CD4-positive, alpha-beta memory T cell (primary cell): ENCODE results near the gene BAHCC1. TPM values are rescaled to one million over a fixed set of nuclear protein-coding genes. Genes with fewer than 3 reads are reported as not detected.

ENCODE experiments used
- CTCF ChIA-PET: fragments of 350-600 bp; sonication (Branson Sonifier 250); formaldehyde crosslinking; loops from one replicate; lab custom pipeline; 2021; ENCODE audit warnings: inconsistent platforms; ENCODE audit not compliant: partially characterized antibody; lab: Charles Lee
- POLR2A ChIA-PET: fragments of 350-600 bp; sonication (Branson Sonifier 250); formaldehyde crosslinking; loops from one replicate; lab custom pipeline; 2021; ENCODE audit not compliant: partially characterized antibody; lab: Charles Lee
- DNase-seq, 5 donors: peaks; one replicate each; pipeline versions ENCODE4 v3.0.0 to v3.0.0-alpha.2; 2020 to 2022; ENCODE audit warnings: mixed read lengths in 1 of 5
- H3K27ac ChIP-seq: one replicate; pipeline ENCODE4 v1.7.0; 2013; ENCODE audit warnings: low read depth, low read length
- H3K27me3 ChIP-seq: 2 replicates; pipeline ENCODE4 v1.7.0; 2013; ENCODE audit warnings: mild to moderate bottlenecking, low read length, moderate library complexity; ENCODE audit not compliant: insufficient read depth
- H3K36me3 ChIP-seq: 2 replicates; pipeline ENCODE4 v1.7.0; 2013; ENCODE audit warnings: mild to moderate bottlenecking, low read length, moderate library complexity; ENCODE audit not compliant: insufficient read depth
- H3K4me1 ChIP-seq: 2 replicates; pipeline ENCODE4 v1.7.0; 2013; ENCODE audit warnings: mild to moderate bottlenecking, low read length, moderate library complexity; ENCODE audit not compliant: insufficient read depth
- H3K4me3 ChIP-seq, 2 donors: one replicate each; pipeline ENCODE4 v1.7.0; 2013; ENCODE audit warnings: low read length in 2 of 2, mild to moderate bottlenecking in 1 of 2
- H3K9me3 ChIP-seq, 2 donors: one replicate each; pipeline ENCODE4 v1.7.0; 2013; ENCODE audit warnings: low read length in 2 of 2, control low read depth in 1 of 2; ENCODE audit not compliant: control insufficient read depth in 1 of 2
- H3K27ac Mint-ChIP-seq, 7 donors: one replicate each; pipeline ENCODE4 v1.8.0; 2020 to 2021; ENCODE audit warnings: mixed read lengths in 7 of 7, mild to moderate bottlenecking in 6 of 7, inconsistent platforms in 3 of 7, moderate library complexity in 3 of 7
- H3K27me3 Mint-ChIP-seq, 2 donors: one replicate each; pipeline ENCODE4 v1.8.0; 2020 to 2021; ENCODE audit warnings: mixed read lengths in 2 of 2
- H3K36me3 Mint-ChIP-seq, 2 donors: one replicate each; pipeline ENCODE4 v1.8.0; 2020 to 2021; ENCODE audit warnings: mixed read lengths in 2 of 2, inconsistent platforms in 1 of 2, mild to moderate bottlenecking in 1 of 2
- H3K4me1 Mint-ChIP-seq, 4 donors: one replicate each; pipeline ENCODE4 v1.8.0; 2020 to 2021; ENCODE audit warnings: mixed read lengths in 4 of 4, mild to moderate bottlenecking in 1 of 4
- H3K4me3 Mint-ChIP-seq, 8 donors: one replicate each; pipeline ENCODE4 v1.8.0; 2020 to 2021; ENCODE audit warnings: mixed read lengths in 8 of 8, mild to moderate bottlenecking in 7 of 8, moderate library complexity in 6 of 8, inconsistent platforms in 3 of 8
- H3K9me3 Mint-ChIP-seq, 8 donors: one replicate each; pipeline ENCODE4 v1.8.0; 2020 to 2021; ENCODE audit warnings: mixed read lengths in 8 of 8, mild to moderate bottlenecking in 5 of 8, inconsistent platforms in 3 of 8, moderate library complexity in 1 of 8
- intact Hi-C: fragments of 100-400 bp; cut with micrococcal nuclease; formaldehyde crosslinking; loops from one replicate; pipeline ENCODE4 v1.15.1; 2023
- polyA plus RNA-seq, 2 donors: library from polyadenylated mRNA; unstranded; fragments of 300-500 nt; fragmentation: Illumina TruSeq; gene quantifications; one replicate each; pipeline ENCODE4 v1.2.3, GENCODE V29; 2021
- total RNA-seq, 2 experiments: library from RNA; stranded (reverse); gene quantifications; one replicate each; pipeline ENCODE4 v1.2.3, GENCODE V29; 2021

The BAHCC1 gene
- total and polyA plus RNA-seq, 4 experiments from 2014 or later, result not detected

- Mint-ChIP-seq H3K9me3 (no peaks in the 10 kb centered on the region), H3K27ac (no peak overlapping the region), H3K27me3 (peaks cover 27 to 37% of the 10 kb centered on the region in 2 donors), H3K4me1 (peaks cover 6 to 18% (median 15%) of the 10 kb centered on the region in 4 donors), H3K36me3 (no peaks in the 10 kb centered on the region), H3K4me3 (peak overlapping the region in 2 of 8 donors; percentile 46 to 68)
- Histone ChIP-seq H3K9me3 (no peaks in the 10 kb centered on the region), H3K27me3 (no peaks in the 10 kb centered on the region), H3K4me3 (no peak overlapping the region), H3K27ac (no peak overlapping the region), H3K4me1 (peaks cover 18% of the 10 kb centered on the region), H3K36me3 (no peaks in the 10 kb centered on the region)
- intact Hi-C loops, result no loop called here
- POLR2A ChIA-PET, result no interaction called here
- no peak for DNase-seq
- CTCF ChIA-PET, result no interaction called here
These were observed 30.7 kb upstream of the BAHCC1 start for GRCh38 chr17:81364278-81365147.

GRCh38 chr17:81365148-81365600, 30.1 kb upstream of the BAHCC1 start:
- peaks cover 18% of the 10 kb centered on the region for H3K4me1 ChIP-seq
- no peak overlapping the region for H3K4me3 ChIP-seq
- POLR2A ChIA-PET, result no interaction called here
- intact Hi-C loops, result no loop called here
- H3K36me3 Mint-ChIP-seq, result no peaks in the 10 kb centered on the region
- no peaks in the 10 kb centered on the region for H3K27me3 ChIP-seq
- DNase-seq, result no peak
- no peaks in the 10 kb centered on the region for H3K36me3 ChIP-seq
- H3K27me3 Mint-ChIP-seq, result peaks cover 27 to 37% of the 10 kb centered on the region in 2 donors
- H3K9me3 ChIP-seq, result no peaks in the 10 kb centered on the region
- H3K27ac Mint-ChIP-seq, result no peak overlapping the region
- peak overlapping the region in 7 of 8 donors; percentile 32 to 84 (median 51) for H3K4me3 Mint-ChIP-seq
- H3K27ac ChIP-seq, result no peak overlapping the region
- CTCF ChIA-PET, result no interaction called here
- no peaks in the 10 kb centered on the region for H3K9me3 Mint-ChIP-seq
- H3K4me1 Mint-ChIP-seq, result peaks cover 6 to 18% (median 15%) of the 10 kb centered on the region in 4 donors

- Mint-ChIP-seq H3K27ac (peak overlapping the region in 2 of 7 donors; percentile 8), H3K4me3 (peak overlapping the region; percentile 46 to 84 (median 57)), H3K9me3 (no peaks in the 10 kb centered on the region), H3K4me1 (peaks cover 6 to 18% (median 15%) of the 10 kb centered on the region in 4 donors), H3K27me3 (peaks cover 25 to 37% of the 10 kb centered on the region in 2 donors), H3K36me3 (no peaks in the 10 kb centered on the region)
- Histone ChIP-seq H3K4me1 (peaks cover 18% of the 10 kb centered on the region), H3K4me3 (no peak overlapping the region), H3K9me3 (no peaks in the 10 kb centered on the region), H3K36me3 (no peaks in the 10 kb centered on the region), H3K27ac (no peak overlapping the region), H3K27me3 (no peaks in the 10 kb centered on the region)
- POLR2A ChIA-PET, result no interaction called here
- CTCF ChIA-PET, result no interaction called here
- peak in 3 of 5 donors; percentile 29 to 38 (median 31) for DNase-seq
- intact Hi-C loops, result no loop called here
These were observed 29.4 kb upstream of the BAHCC1 start for GRCh38 chr17:81365601-81366585.

- ChIA-PET POLR2A (no interaction called here), CTCF (no interaction called here)
- Mint-ChIP-seq H3K4me3 (peak overlapping the region in 1 of 8 donors; percentile 67), H3K4me1 (peaks cover 6 to 18% (median 15%) of the 10 kb centered on the region in 4 donors), H3K9me3 (no peaks in the 10 kb centered on the region), H3K27ac (no peak overlapping the region), H3K27me3 (peaks cover 25 to 37% of the 10 kb centered on the region in 2 donors), H3K36me3 (no peaks in the 10 kb centered on the region)
- no peak for DNase-seq
- no peaks in the 10 kb centered on the region for H3K27me3 ChIP-seq
- H3K4me3 ChIP-seq, result no peak overlapping the region
- intact Hi-C loops, result no loop called here
- H3K9me3 ChIP-seq, result no peaks in the 10 kb centered on the region
- no peaks in the 10 kb centered on the region for H3K36me3 ChIP-seq
- H3K27ac ChIP-seq, result no peak overlapping the region
- peaks cover 18% of the 10 kb centered on the region for H3K4me1 ChIP-seq
These were observed 28.6 kb upstream of the BAHCC1 start for GRCh38 chr17:81366648-81367047.

- no peaks in the 10 kb centered on the region for H3K9me3 ChIP-seq
- Mint-ChIP-seq H3K4me3 (no peak overlapping the region), H3K27me3 (peaks cover 21 to 34% of the 10 kb centered on the region in 2 donors), H3K9me3 (no peaks in the 10 kb centered on the region), H3K4me1 (peaks cover 6 to 18% (median 15%) of the 10 kb centered on the region in 4 donors), H3K36me3 (no peaks in the 10 kb centered on the region), H3K27ac (peak overlapping the region in 1 of 7 donors; percentile 17)
- no peak overlapping the region for H3K27ac ChIP-seq
- POLR2A ChIA-PET, result no interaction called here
- peaks cover 18% of the 10 kb centered on the region for H3K4me1 ChIP-seq
- no peaks in the 10 kb centered on the region for H3K36me3 ChIP-seq
- intact Hi-C loops, result no loop called here
- CTCF ChIA-PET, result no interaction called here
- no peaks in the 10 kb centered on the region for H3K27me3 ChIP-seq
- DNase-seq, result no peak
- H3K4me3 ChIP-seq, result no peak overlapping the region
These were observed 28.1 kb upstream of the BAHCC1 start for GRCh38 chr17:81367171-81367570.

- Histone ChIP-seq H3K27me3 (no peaks in the 10 kb centered on the region), H3K27ac (no peak overlapping the region), H3K4me3 (no peak overlapping the region), H3K9me3 (no peaks in the 10 kb centered on the region), H3K4me1 (peaks cover 18% of the 10 kb centered on the region), H3K36me3 (no peaks in the 10 kb centered on the region)
- no peak for DNase-seq
- H3K27me3 Mint-ChIP-seq, result peaks cover 13 to 25% of the 10 kb centered on the region in 2 donors
- no peaks in the 10 kb centered on the region for H3K36me3 Mint-ChIP-seq
- intact Hi-C loops, result no loop called here
- no peak overlapping the region for H3K27ac Mint-ChIP-seq
- no peaks in the 10 kb centered on the region for H3K9me3 Mint-ChIP-seq
- CTCF ChIA-PET, result no interaction called here
- POLR2A ChIA-PET, result no interaction called here
- H3K4me3 Mint-ChIP-seq, result no peak overlapping the region
- peaks cover 6 to 18% (median 15%) of the 10 kb centered on the region in 4 donors for H3K4me1 Mint-ChIP-seq
These were observed 26.9 kb upstream of the BAHCC1 start for GRCh38 chr17:81368161-81369022.
